AG09309 (cell line): ENCODE data around the gene ARHGAP10.

ENCODE experiments used
- DNase-seq: peaks from one replicate; pipeline ENCODE4 v3.0.0-alpha.2; 2010; ENCODE audit warnings: low read depth
- H3K4me3 ChIP-seq: 2 replicates; pipeline ENCODE4 v1.5.1; 2011; ENCODE audit warnings: mild to moderate bottlenecking, low read depth, low read length, moderate library complexity; ENCODE audit not compliant: control insufficient read depth
- TF ChIP-seq, protein P1 (sequence below): IDR thresholded peaks from 2 replicates; pipeline ENCODE4 v1.5.1; 2011; ENCODE audit warnings: mild to moderate bottlenecking, low read depth, low read length, inconsistent platforms; ENCODE audit not compliant: insufficient read depth, control insufficient read depth; ENCODE audit errors: missing control alignments

Gene ARHGAP10

DNA sequence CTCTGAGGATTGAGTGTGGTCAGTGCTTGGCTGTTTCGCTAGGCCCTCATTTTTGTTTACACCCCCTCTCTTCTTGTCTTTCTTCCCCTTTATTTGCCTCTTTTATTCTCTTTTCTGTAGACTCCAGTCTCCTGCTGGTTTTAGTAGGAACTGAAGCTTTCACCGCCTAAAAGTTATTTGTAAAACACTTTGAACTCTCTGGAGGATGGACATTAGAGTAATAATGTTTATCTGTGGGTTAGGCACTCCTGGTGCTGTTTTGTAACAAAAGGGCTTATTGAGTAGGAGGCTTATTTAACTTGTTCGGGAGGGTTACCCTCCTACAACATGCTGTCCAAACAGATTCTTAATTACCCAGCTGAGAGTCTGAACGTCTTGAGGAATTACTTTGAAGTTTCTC lies 1.6 kb upstream of the ARHGAP10 start:
- TF ChIP-seq, protein P1, sequence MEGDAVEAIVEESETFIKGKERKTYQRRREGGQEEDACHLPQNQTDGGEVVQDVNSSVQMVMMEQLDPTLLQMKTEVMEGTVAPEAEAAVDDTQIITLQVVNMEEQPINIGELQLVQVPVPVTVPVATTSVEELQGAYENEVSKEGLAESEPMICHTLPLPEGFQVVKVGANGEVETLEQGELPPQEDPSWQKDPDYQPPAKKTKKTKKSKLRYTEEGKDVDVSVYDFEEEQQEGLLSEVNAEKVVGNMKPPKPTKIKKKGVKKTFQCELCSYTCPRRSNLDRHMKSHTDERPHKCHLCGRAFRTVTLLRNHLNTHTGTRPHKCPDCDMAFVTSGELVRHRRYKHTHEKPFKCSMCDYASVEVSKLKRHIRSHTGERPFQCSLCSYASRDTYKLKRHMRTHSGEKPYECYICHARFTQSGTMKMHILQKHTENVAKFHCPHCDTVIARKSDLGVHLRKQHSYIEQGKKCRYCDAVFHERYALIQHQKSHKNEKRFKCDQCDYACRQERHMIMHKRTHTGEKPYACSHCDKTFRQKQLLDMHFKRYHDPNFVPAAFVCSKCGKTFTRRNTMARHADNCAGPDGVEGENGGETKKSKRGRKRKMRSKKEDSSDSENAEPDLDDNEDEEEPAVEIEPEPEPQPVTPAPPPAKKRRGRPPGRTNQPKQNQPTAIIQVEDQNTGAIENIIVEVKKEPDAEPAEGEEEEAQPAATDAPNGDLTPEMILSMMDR: no peak
- DNase-seq: no peak
- no peak overlapping the region for H3K4me3 ChIP-seq

DNA sequence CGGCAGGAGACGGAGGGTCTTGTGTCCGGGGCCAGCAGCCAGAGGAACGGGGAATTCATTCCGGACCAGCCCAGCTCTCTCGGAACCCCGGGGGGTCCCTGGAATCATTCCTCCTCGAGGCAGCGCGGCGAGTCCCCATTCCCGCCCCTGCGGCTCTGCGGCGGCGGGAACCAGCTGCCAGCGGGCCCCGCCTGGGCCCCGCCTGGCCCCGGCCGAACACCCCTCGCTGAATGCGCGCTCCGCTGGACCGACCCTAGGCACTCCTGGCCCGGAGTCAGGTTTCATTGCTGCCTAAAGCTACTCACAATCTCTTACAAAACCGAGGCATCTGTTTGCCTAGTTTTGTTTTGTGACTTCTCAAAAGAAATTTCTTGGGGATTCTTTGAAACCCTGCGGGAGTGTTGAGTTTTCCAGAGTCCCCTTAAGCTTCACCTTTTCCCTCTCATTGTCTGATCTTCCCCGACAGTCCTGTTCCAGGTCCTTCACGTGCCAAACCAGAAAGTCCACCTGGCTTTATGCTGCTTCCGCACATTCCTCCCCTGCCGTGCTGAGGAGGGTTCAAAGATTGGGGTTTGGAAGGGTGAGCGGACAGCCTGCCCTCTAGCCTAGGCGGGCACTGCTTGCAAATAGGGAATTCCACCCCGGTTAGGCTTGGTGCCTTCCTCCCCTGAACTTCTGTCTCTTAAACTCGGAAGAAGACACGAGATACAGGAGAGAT lies 789 bp downstream of the ARHGAP10 start:
- TF ChIP-seq, protein P1: no peak
- DNase-seq: no peak
- peak overlapping the region; percentile 92 for H3K4me3 ChIP-seq

DNA sequence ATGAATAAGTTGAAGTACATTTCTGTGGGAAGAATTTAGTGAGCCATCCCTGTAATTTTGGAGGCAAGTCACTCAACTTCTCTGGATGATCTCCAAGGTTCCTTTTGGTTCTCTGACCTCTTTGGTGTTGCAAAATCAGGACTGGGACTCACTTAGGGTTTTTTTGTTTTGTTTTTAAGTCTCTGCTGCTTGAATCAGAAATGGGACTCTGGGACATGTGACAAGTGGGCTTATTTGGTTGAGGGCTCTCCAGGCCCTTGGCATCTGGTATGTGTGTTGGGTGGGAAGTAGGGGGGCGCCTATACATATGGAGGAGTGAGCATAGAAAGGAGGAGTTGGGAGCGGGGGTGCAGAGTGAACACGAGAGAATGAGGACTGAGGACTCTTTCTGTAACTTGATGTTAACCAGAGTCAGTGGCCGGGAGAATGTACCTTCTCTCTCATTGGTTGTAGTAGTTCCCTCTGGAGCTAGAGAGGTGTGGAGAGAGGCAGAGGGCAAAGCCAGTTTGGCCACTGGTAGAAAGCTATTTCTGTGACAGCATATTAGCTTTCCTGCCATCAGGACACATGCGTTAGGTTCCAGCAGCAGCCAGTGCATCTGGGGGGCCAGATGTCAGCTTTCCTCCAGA lies 1.9 kb downstream of the ARHGAP10 start:
- TF ChIP-seq, protein P1: no peak
- no peak for DNase-seq
- H3K4me3 ChIP-seq: peak overlapping the region; percentile 92

DNA sequence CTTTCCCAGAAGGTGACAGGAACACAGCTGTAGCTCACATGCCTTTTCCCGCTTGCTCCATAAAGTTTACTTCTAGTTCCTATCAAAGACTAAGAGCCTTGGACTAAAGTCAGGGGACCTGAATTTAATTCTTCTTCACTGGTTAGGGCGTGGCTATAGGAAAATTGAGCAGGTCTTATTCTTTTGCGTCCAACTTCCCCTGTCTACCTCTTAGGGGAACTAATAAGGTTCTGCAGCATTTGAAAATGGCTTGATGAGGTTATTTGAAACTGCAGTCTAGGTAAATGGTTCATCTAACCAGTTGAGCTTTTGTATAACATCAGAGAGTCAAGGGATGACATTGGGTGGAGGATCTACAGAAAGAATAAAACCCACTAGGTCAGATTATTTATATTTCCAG lies 2.6 kb downstream of the ARHGAP10 start:
- TF ChIP-seq, protein P1: no peak
- no peak overlapping the region for H3K4me3 ChIP-seq
- no peak for DNase-seq

DNA sequence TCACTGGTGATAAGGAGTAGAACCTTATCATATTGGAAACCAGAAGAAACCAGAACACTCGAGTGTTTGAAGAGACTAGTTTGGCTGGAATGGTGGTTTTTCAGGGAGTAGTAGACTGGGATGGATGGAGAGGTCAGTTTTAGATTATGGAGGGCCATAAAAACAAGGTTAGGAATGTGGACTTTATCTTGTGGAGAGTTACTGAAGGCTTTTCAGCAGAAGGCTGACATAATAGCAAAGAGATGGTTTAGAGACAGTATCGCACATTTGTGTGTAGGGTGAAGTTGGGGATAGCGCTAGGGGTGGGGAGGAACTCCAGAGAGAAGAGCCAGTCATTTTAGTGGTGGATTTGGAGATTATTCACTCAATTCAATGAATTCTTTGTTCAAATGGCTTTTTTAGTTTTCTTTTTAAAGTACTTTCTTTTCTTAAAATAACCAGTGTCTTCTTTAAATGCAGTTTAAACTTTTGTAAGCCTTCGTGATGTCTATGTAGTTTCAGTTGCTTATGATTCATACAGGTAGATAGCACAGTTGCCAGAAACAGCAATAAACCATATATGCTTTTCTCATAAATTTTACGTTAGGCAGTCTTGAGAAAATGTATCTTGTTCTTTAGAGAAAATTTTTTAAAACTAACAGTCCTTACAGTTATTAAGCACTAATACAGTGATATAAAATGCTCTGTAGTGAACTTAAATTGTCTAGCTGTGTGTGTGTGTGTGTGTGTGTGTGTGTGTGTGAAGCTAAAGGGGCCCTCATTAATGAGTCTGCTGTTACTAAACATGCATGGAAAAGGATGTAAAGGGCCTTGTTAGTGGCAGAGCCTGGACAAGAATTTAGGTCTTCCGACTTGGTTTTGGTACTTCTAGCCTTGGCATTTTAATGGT lies 3.8 kb downstream of the ARHGAP10 start:
- TF ChIP-seq, protein P1: no peak
- H3K4me3 ChIP-seq: no peak overlapping the region
- no peak for DNase-seq

DNA sequence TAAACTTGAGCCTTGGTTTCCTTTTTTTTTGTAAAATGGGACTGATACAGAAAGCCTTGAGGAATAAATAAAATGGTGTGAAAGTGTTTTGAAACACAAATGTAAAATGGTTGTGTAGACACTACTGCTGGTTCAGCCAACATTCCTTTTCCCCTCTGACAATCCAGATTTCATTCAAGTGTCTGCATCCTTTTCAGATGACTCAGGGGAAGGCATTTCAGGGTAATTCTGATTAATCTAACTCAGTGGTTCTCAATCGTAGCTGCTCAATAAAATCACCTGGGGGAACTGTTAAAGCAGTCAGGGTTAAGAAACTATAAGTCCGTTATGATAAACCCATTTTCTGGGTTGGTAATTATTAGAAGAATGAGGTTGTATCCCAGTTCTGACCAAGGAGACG lies 4.6 kb downstream of the ARHGAP10 start:
- TF ChIP-seq, protein P1: no peak
- H3K4me3 ChIP-seq: no peak overlapping the region
- no peak for DNase-seq
